ENCODE data around the gene ADH6. TPM values are rescaled to one million over a fixed set of nuclear protein-coding genes. Genes with fewer than 3 reads are reported as not detected.

ADH6 gene
- not detected in 2 replicates for total RNA-seq

DNA sequence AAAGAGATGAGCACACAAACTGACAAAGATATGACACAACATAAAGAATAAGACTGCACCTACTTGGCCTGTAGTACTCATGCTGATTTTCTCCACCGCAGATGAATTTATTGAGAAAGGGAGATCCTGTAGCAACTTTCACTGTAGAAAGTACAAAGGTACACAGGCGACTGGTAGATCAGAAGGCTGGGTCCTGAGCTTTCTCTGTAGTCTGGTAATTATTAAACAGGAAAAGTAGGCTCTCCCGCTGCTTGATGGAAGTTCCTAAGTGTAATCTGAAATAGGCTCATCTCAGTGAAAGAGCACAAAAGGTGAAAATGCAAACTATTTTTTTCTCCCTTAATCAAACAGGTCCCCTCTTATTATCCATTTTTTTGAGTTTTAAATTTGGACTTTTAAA is at the start of gene ADH6:
TSS of gene ADH6 (minus strand) at position 175 of the 400 bp plus-strand sequence. CDS start at position 81, 94 bp downstream.

Other genes starting within 250 kb of the ADH6 start
- 15.4 and 18.4 TPM in 2 replicates for gene METAP1, start 223.5 kb downstream of the ADH6 start, total RNA-seq
- 293 and 324 TPM in 2 replicates for gene ADH5, start 130.5 kb downstream of the ADH6 start, total RNA-seq
- gene ADH4, start 74.9 kb downstream of the ADH6 start, total RNA-seq = not detected in 2 replicates
- not detected in 2 replicates for gene ADH1A, start 71.7 kb upstream of the ADH6 start, total RNA-seq
- 81.4 and 83.2 TPM in 2 replicates for gene ADH1B, start 102.2 kb upstream of the ADH6 start, total RNA-seq
- gene ADH1C, start 133.5 kb upstream of the ADH6 start, total RNA-seq = 0.57 and 1.5 TPM in 2 replicates
- not detected in 2 replicates for gene ADH7, start 216.1 kb upstream of the ADH6 start, total RNA-seq

Measured in smooth muscle cell of bladder (primary cell).